ENCODE measurements around the gene ARL15.

The ARL15 gene

GRCh38 chr5:54148067-54148845 lies 162.1 kb downstream of the ARL15 start:
- no peak overlapping the region for H3K27ac Mint-ChIP-seq
- H3K36me3 Mint-ChIP-seq: peaks cover 21% of the 10 kb centered on the region
- H3K9me3 Mint-ChIP-seq: no peaks in the 10 kb centered on the region
- H3K4me3 Mint-ChIP-seq: no peak overlapping the region
- peaks cover 3% of the 10 kb centered on the region for H3K4me1 Mint-ChIP-seq
- H3K27me3 Mint-ChIP-seq: no peaks in the 10 kb centered on the region

GRCh38 chr5:54146916-54147315 lies 163.5 kb downstream of the ARL15 start:
- Mint-ChIP-seq H3K9me3 (no peaks in the 10 kb centered on the region), H3K27ac (no peak overlapping the region), H3K27me3 (no peaks in the 10 kb centered on the region), H3K4me3 (no peak overlapping the region), H3K36me3 (peaks cover 17% of the 10 kb centered on the region), H3K4me1 (peaks cover 3% of the 10 kb centered on the region)

GRCh38 chr5:54146390-54146789 lies 164.0 kb downstream of the ARL15 start:
- Mint-ChIP-seq H3K27ac (no peak overlapping the region), H3K9me3 (no peaks in the 10 kb centered on the region), H3K4me1 (peaks cover 3% of the 10 kb centered on the region), H3K27me3 (no peaks in the 10 kb centered on the region), H3K4me3 (no peak overlapping the region), H3K36me3 (peaks cover 15% of the 10 kb centered on the region)

- Mint-ChIP-seq H3K36me3 (peaks cover 13% of the 10 kb centered on the region), H3K4me1 (no peaks in the 10 kb centered on the region), H3K27me3 (no peaks in the 10 kb centered on the region), H3K27ac (no peak overlapping the region), H3K4me3 (no peak overlapping the region), H3K9me3 (no peaks in the 10 kb centered on the region)
Observed at GRCh38 chr5:54140247-54140840, 170.0 kb downstream of the ARL15 start.

GRCh38 chr5:54136516-54137440 lies 173.6 kb downstream of the ARL15 start:
- H3K27me3 Mint-ChIP-seq: no peaks in the 10 kb centered on the region
- H3K36me3 Mint-ChIP-seq: peaks cover 18% of the 10 kb centered on the region
- no peaks in the 10 kb centered on the region for H3K4me1 Mint-ChIP-seq
- H3K4me3 Mint-ChIP-seq: no peak overlapping the region
- H3K9me3 Mint-ChIP-seq: no peaks in the 10 kb centered on the region
- no peak overlapping the region for H3K27ac Mint-ChIP-seq

GRCh38 chr5:54135042-54135441 lies 175.3 kb downstream of the ARL15 start:
- Mint-ChIP-seq H3K27ac (no peak overlapping the region), H3K27me3 (no peaks in the 10 kb centered on the region), H3K4me3 (no peak overlapping the region), H3K9me3 (no peaks in the 10 kb centered on the region), H3K36me3 (peaks cover 26% of the 10 kb centered on the region), H3K4me1 (no peaks in the 10 kb centered on the region)

- Mint-ChIP-seq H3K27ac (no peak overlapping the region), H3K4me3 (no peak overlapping the region), H3K9me3 (peaks cover 5% of the 10 kb centered on the region), H3K36me3 (peaks cover 25% of the 10 kb centered on the region), H3K27me3 (no peaks in the 10 kb centered on the region), H3K4me1 (no peaks in the 10 kb centered on the region)
Observed at GRCh38 chr5:54133917-54134316, 176.5 kb downstream of the ARL15 start.

- Mint-ChIP-seq H3K36me3 (peaks cover 3% of the 10 kb centered on the region), H3K4me1 (peaks cover 3% of the 10 kb centered on the region), H3K4me3 (no peak overlapping the region), H3K27ac (no peak overlapping the region), H3K9me3 (peaks cover 5% of the 10 kb centered on the region), H3K27me3 (no peaks in the 10 kb centered on the region)
Observed at GRCh38 chr5:54120473-54120872, 189.9 kb downstream of the ARL15 start.

- Mint-ChIP-seq H3K36me3 (peaks cover 3% of the 10 kb centered on the region), H3K9me3 (peaks cover 5% of the 10 kb centered on the region), H3K27me3 (no peaks in the 10 kb centered on the region), H3K27ac (no peak overlapping the region), H3K4me1 (peaks cover 3% of the 10 kb centered on the region), H3K4me3 (no peak overlapping the region)
Observed at GRCh38 chr5:54117957-54118356, 192.4 kb downstream of the ARL15 start.

- H3K4me1 Mint-ChIP-seq: no peaks in the 10 kb centered on the region
- H3K27me3 Mint-ChIP-seq: no peaks in the 10 kb centered on the region
- peaks cover 5% of the 10 kb centered on the region for H3K36me3 Mint-ChIP-seq
- no peak overlapping the region for H3K27ac Mint-ChIP-seq
- no peaks in the 10 kb centered on the region for H3K9me3 Mint-ChIP-seq
- no peak overlapping the region for H3K4me3 Mint-ChIP-seq
Observed at GRCh38 chr5:54115735-54116403, 194.5 kb downstream of the ARL15 start.

- no peaks in the 10 kb centered on the region for H3K4me1 Mint-ChIP-seq
- H3K27ac Mint-ChIP-seq: no peak overlapping the region
- H3K27me3 Mint-ChIP-seq: no peaks in the 10 kb centered on the region
- H3K4me3 Mint-ChIP-seq: no peak overlapping the region
- H3K9me3 Mint-ChIP-seq: no peaks in the 10 kb centered on the region
- H3K36me3 Mint-ChIP-seq: peaks cover 5% of the 10 kb centered on the region
Observed at GRCh38 chr5:54113060-54113459, 197.3 kb downstream of the ARL15 start.

GRCh38 chr5:54109626-54110330 lies 200.6 kb downstream of the ARL15 start:
- H3K27ac Mint-ChIP-seq: no peak overlapping the region
- H3K9me3 Mint-ChIP-seq: no peaks in the 10 kb centered on the region
- no peaks in the 10 kb centered on the region for H3K27me3 Mint-ChIP-seq
- H3K4me3 Mint-ChIP-seq: no peak overlapping the region
- no peaks in the 10 kb centered on the region for H3K4me1 Mint-ChIP-seq
- H3K36me3 Mint-ChIP-seq: peaks cover 16% of the 10 kb centered on the region

- Mint-ChIP-seq H3K4me3 (no peak overlapping the region), H3K36me3 (peaks cover 16% of the 10 kb centered on the region), H3K27ac (no peak overlapping the region), H3K9me3 (no peaks in the 10 kb centered on the region), H3K27me3 (no peaks in the 10 kb centered on the region), H3K4me1 (no peaks in the 10 kb centered on the region)
Observed at GRCh38 chr5:54108136-54108535, 202.2 kb downstream of the ARL15 start.

GRCh38 chr5:54103871-54104270 lies 206.5 kb downstream of the ARL15 start:
- Mint-ChIP-seq H3K4me3 (no peak overlapping the region), H3K9me3 (no peaks in the 10 kb centered on the region), H3K4me1 (no peaks in the 10 kb centered on the region), H3K36me3 (peaks cover 11% of the 10 kb centered on the region), H3K27me3 (no peaks in the 10 kb centered on the region), H3K27ac (no peak overlapping the region)

GRCh38 chr5:54098267-54098666 lies 212.1 kb downstream of the ARL15 start:
- no peak overlapping the region for H3K27ac Mint-ChIP-seq
- peaks cover 5% of the 10 kb centered on the region for H3K36me3 Mint-ChIP-seq
- no peaks in the 10 kb centered on the region for H3K4me1 Mint-ChIP-seq

More at GRCh38 chr5:54098267-54098666, 212.1 kb downstream of the ARL15 start:
- no peaks in the 10 kb centered on the region for H3K27me3 Mint-ChIP-seq
- no peaks in the 10 kb centered on the region for H3K9me3 Mint-ChIP-seq
- H3K4me3 Mint-ChIP-seq: no peak overlapping the region
